OCI-LY1 (cell line): ENCODE measurements around the gene CMTM2.

Experiments used
- H2AFZ ChIP-seq: fragments of 200-600 bp; sonication (generic), shearing (Covaris generic); 2 replicates; pipeline ENCODE4 v1.6.0; 2014; ENCODE audit warnings: antibody characterized with exemption, mild to moderate bottlenecking, low read length
- H3F3A ChIP-seq: fragments of 200-600 bp; sonication (generic), shearing (Covaris generic); 2 replicates; pipeline ENCODE4 v1.6.0; 2014; ENCODE audit warnings: mild to moderate bottlenecking, antibody characterized with exemption, low read length, moderate library complexity; ENCODE audit not compliant: insufficient read depth
- H3K27ac ChIP-seq: fragments of 200-600 bp; sonication (generic); 2 replicates; pipeline ENCODE4 v1.5.1; 2014; ENCODE audit warnings: low read length, mixed run types, mild to moderate bottlenecking, low read depth; ENCODE audit not compliant: poor library complexity, severe bottlenecking
- H3K27me3 ChIP-seq: fragments of 200-600 bp; sonication (generic); 2 replicates; pipeline ENCODE4 v1.6.0; 2014; ENCODE audit warnings: antibody characterized with exemption, mild to moderate bottlenecking, low read length, moderate library complexity; ENCODE audit not compliant: insufficient read depth
- H3K36me3 ChIP-seq: fragments of 200-600 bp; sonication (generic); 2 replicates; pipeline ENCODE4 v1.6.1; 2014; ENCODE audit warnings: mild to moderate bottlenecking, antibody characterized with exemption, low read length, moderate library complexity, mixed read lengths; ENCODE audit not compliant: insufficient read depth
- H3K4me1 ChIP-seq: fragments of 200-600 bp; sonication (generic); 2 replicates; pipeline ENCODE4 v1.5.1; 2014; ENCODE audit warnings: mild to moderate bottlenecking, low read length, moderate library complexity; ENCODE audit not compliant: insufficient read depth, severe bottlenecking
- H3K4me2 ChIP-seq: fragments of 200-600 bp; sonication (generic), shearing (Covaris generic); 2 replicates; pipeline ENCODE4 v1.6.1; 2014; ENCODE audit warnings: low read length
- H3K4me3 ChIP-seq: fragments of 200-600 bp; sonication (generic); 2 replicates; pipeline ENCODE4 v1.5.1; 2014; ENCODE audit warnings: low read length, low read depth, mild to moderate bottlenecking, mixed read lengths; ENCODE audit not compliant: poor library complexity, severe bottlenecking
- H3K79me2 ChIP-seq: fragments of 200-600 bp; shearing (Covaris generic); 2 replicates; pipeline ENCODE4 v1.6.1; 2016; ENCODE audit warnings: mixed run types, low read length, mixed read lengths; ENCODE audit not compliant: insufficient read depth
- H3K9ac ChIP-seq: fragments of 200-600 bp; sonication (generic), shearing (Covaris generic); 2 replicates; pipeline ENCODE4 v1.6.1; 2014; ENCODE audit warnings: mild to moderate bottlenecking, low read length, mixed read lengths
- H3K9me2 ChIP-seq: fragments of 200-600 bp; sonication (generic), shearing (Covaris generic); 2 replicates; pipeline ENCODE4 v1.6.1; 2014; ENCODE audit warnings: low read depth, mild to moderate bottlenecking, low read length, mixed read lengths
- H3K9me3 ChIP-seq: fragments of 200-600 bp; shearing (Covaris generic); 2 replicates; pipeline ENCODE4 v1.6.1; 2014; ENCODE audit warnings: low read length, mixed read lengths
- H4K20me1 ChIP-seq: fragments of 200-600 bp; sonication (generic), shearing (Covaris generic); 2 replicates; pipeline ENCODE4 v1.6.0; 2016; ENCODE audit warnings: mild to moderate bottlenecking, low read length; ENCODE audit not compliant: insufficient read depth
- EZH2 ChIP-seq: fragments of 200-600 bp; sonication (generic), shearing (Covaris generic); IDR thresholded peaks from 2 replicates; pipeline ENCODE4 v1.8.0; 2017; ENCODE audit warnings: borderline replicate concordance, mixed run types, mild to moderate bottlenecking, antibody characterized with exemption, low read length, moderate library complexity, mixed read lengths
- TF ChIP-seq, protein P1 (sequence below): fragments of 200-600 bp; sonication (generic), shearing (Covaris generic); IDR thresholded peaks from 2 replicates; pipeline ENCODE4 v1.5.1; 2017; ENCODE audit warnings: mild to moderate bottlenecking, antibody characterized with exemption, low read length, moderate library complexity, mixed read lengths

CMTM2 gene

DNA sequence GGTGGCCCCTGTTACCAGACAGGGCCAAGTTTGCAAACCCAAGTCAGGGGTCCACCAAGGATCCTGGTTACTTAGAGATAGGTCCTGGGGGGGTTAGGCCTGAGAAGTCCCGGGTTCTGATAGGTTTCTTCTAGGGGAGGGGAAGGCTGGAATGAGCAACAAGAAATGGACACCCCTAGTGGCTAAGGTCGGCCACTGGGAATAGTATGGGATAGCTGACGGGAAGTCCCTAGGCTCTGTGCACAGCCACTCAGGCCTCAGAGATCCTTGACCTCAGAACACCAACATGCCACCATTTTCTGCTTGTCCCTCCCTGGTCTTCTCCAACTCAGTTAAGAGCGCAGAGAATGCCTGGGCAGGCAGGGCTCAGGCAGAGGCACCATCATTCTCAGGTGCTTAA, 42.7 kb upstream of the CMTM2 start:
- Histone ChIP-seq H3K4me1 (peaks cover 19% of the 10 kb centered on the region), H3K36me3 (no peaks in the 10 kb centered on the region), H3K9ac (no peak overlapping the region), H3K4me3 (no peak overlapping the region), H4K20me1 (no peaks in the 10 kb centered on the region), H3K79me2 (no peaks in the 10 kb centered on the region), H3K9me2 (no peaks in the 10 kb centered on the region), H3K27me3 (no peaks in the 10 kb centered on the region), H3K27ac (no peak overlapping the region), H3K4me2 (no peak overlapping the region), H3F3A (no peaks in the 10 kb centered on the region), H2AFZ (no peak overlapping the region), H3K9me3 (no peaks in the 10 kb centered on the region)
- no peak for TF ChIP-seq EZH2
- TF ChIP-seq, protein P1, sequence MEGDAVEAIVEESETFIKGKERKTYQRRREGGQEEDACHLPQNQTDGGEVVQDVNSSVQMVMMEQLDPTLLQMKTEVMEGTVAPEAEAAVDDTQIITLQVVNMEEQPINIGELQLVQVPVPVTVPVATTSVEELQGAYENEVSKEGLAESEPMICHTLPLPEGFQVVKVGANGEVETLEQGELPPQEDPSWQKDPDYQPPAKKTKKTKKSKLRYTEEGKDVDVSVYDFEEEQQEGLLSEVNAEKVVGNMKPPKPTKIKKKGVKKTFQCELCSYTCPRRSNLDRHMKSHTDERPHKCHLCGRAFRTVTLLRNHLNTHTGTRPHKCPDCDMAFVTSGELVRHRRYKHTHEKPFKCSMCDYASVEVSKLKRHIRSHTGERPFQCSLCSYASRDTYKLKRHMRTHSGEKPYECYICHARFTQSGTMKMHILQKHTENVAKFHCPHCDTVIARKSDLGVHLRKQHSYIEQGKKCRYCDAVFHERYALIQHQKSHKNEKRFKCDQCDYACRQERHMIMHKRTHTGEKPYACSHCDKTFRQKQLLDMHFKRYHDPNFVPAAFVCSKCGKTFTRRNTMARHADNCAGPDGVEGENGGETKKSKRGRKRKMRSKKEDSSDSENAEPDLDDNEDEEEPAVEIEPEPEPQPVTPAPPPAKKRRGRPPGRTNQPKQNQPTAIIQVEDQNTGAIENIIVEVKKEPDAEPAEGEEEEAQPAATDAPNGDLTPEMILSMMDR = no peak

DNA sequence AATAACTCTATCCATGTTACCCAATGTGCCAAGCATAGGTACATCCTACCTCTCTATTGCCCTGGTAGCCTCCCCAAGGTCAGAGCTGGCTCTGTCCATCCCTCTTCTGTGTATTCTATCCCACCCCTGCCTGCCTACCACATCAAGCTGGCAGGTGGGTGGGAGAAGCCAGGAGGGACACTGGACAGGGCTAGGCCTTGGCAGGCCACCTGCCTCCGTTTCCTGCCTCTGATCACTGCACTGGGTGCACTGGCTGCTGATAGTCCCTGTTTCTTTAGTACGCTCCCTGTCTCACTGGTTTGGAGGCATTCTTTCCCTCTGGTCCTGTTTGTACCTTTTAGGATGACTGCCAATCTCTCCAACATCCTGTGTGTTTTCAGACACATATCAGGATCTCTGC, 42.0 kb upstream of the CMTM2 start:
- H3K4me2 ChIP-seq = no peak overlapping the region
- H3K36me3 ChIP-seq = no peaks in the 10 kb centered on the region
- no peaks in the 10 kb centered on the region for H3K79me2 ChIP-seq
- H2AFZ ChIP-seq = no peak overlapping the region
- H3K9me2 ChIP-seq = no peaks in the 10 kb centered on the region
- H3F3A ChIP-seq = no peaks in the 10 kb centered on the region
- no peak overlapping the region for H3K27ac ChIP-seq
- TF ChIP-seq EZH2 = no peak
- TF ChIP-seq, protein P1 = no peak
- H3K9me3 ChIP-seq = no peaks in the 10 kb centered on the region
- no peak overlapping the region for H3K9ac ChIP-seq
- H3K4me3 ChIP-seq = no peak overlapping the region
- H3K27me3 ChIP-seq = no peaks in the 10 kb centered on the region
- peaks cover 19% of the 10 kb centered on the region for H3K4me1 ChIP-seq
- H4K20me1 ChIP-seq = no peaks in the 10 kb centered on the region

DNA sequence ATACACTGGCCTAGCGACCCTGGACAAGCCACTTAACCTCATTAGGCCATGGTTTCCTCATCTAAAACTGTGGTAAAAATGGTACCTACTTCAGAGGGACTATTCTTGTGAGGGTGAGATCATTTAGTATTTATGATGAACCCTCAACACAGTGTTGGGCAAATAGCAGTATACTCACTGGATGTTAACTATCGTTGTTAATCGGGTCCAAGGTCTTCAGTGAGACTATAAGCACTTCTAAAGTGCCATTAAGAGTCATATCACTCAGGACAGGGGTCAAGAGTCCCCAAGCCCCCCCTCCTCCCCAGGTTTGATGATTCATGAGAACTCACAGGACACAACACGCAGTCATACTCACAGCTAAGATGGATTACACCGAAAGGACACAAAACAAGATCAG, 40.4 kb upstream of the CMTM2 start:
- H3K9ac ChIP-seq = no peak overlapping the region
- H4K20me1 ChIP-seq = no peaks in the 10 kb centered on the region
- TF ChIP-seq, protein P1 = no peak
- no peak for TF ChIP-seq EZH2
- no peak overlapping the region for H3K4me2 ChIP-seq
- no peaks in the 10 kb centered on the region for H3F3A ChIP-seq
- no peaks in the 10 kb centered on the region for H3K9me3 ChIP-seq
- no peaks in the 10 kb centered on the region for H3K9me2 ChIP-seq
- peaks cover 20% of the 10 kb centered on the region for H3K4me1 ChIP-seq
- H3K27ac ChIP-seq = peak overlapping the region; percentile 63
- no peak overlapping the region for H2AFZ ChIP-seq
- H3K36me3 ChIP-seq = no peaks in the 10 kb centered on the region
- no peak overlapping the region for H3K4me3 ChIP-seq
- no peaks in the 10 kb centered on the region for H3K79me2 ChIP-seq
- no peaks in the 10 kb centered on the region for H3K27me3 ChIP-seq
